HL-60 (cell line): Measurements from ENCODE around the gene FBLN1.
"Not testable (repeated sequence)": the region's sequence is repeated elsewhere in the genome, so short reads cannot be mapped to it uniquely, and the experiment has no call there.

ENCODE experiments used
- DNase-seq, 2 experiments: peaks; one replicate each; pipeline ENCODE4 v3.0.0-alpha.2; 2010 to 2020; ENCODE audit warnings: low read depth in 1 of 2, low spot score in 1 of 2
- H3K27ac ChIP-seq: fragments of 250-450 bp; sonication (Bioruptor Pico); replicated peaks from 2 replicates; pipeline ENCODE4 v1.5.1; 2020; ENCODE audit warnings: mild to moderate bottlenecking, moderate library complexity
- H3K27me3 ChIP-seq: fragments of 250-450 bp; sonication (Bioruptor Pico); 2 replicates; pipeline ENCODE4 v1.5.1; 2021; ENCODE audit warnings: mild to moderate bottlenecking, moderate library complexity; ENCODE audit not compliant: insufficient read depth, poor library complexity, severe bottlenecking
- H3K4me3 ChIP-seq: replicated peaks from 2 replicates; pipeline ENCODE4 v1.5.1; 2011; ENCODE audit warnings: mild to moderate bottlenecking, control low read depth, low read length; ENCODE audit not compliant: insufficient read depth
- GABPA ChIP-seq: IDR thresholded peaks from 2 replicates; pipeline ENCODE4 v1.6.1; 2012; ENCODE audit warnings: low read depth
- POLR2AphosphoS5 ChIP-seq: IDR thresholded peaks from 2 replicates; pipeline ENCODE4 v1.6.1; 2012; ENCODE audit warnings: low read depth
- SPI1 ChIP-seq: IDR thresholded peaks from 2 replicates; pipeline ENCODE4 v1.6.1; 2012; ENCODE audit warnings: low read depth, mild to moderate bottlenecking, borderline replicate concordance
- TF ChIP-seq, protein P1 (sequence below): IDR thresholded peaks from 2 replicates; pipeline ENCODE4 v1.6.1; 2012; ENCODE audit warnings: low read depth; ENCODE audit not compliant: insufficient replicate concordance
- TF ChIP-seq, protein P2 (sequence below): IDR thresholded peaks from one replicate; pipeline ENCODE4 v1.5.1; 2011; ENCODE audit warnings: low read length, control low read depth, inconsistent platforms; ENCODE audit not compliant: insufficient read depth

FBLN1 gene

DNA sequence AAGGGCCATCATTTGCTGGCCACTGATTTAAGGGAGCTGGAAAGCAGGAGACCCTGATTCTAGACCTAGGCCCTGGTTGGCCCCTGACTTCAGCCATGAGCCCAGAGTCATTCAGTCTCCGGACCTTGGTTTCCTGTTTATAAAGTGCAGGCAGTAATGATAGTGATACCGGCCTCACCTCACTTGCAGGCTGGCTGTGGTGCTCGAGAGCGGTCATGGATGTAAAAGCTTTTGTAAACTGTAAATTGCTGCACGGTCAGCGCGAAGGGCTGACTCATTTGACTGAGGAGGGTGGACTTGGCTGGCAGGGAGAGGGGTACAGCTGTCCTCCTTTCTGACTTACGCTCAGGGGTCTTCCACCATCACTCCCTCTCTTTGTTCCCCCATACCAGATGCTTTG is 37.4 kb downstream of the FBLN1 start:
- DNase-seq: no peak
- no peak for TF ChIP-seq SPI1
- TF ChIP-seq, protein P1, sequence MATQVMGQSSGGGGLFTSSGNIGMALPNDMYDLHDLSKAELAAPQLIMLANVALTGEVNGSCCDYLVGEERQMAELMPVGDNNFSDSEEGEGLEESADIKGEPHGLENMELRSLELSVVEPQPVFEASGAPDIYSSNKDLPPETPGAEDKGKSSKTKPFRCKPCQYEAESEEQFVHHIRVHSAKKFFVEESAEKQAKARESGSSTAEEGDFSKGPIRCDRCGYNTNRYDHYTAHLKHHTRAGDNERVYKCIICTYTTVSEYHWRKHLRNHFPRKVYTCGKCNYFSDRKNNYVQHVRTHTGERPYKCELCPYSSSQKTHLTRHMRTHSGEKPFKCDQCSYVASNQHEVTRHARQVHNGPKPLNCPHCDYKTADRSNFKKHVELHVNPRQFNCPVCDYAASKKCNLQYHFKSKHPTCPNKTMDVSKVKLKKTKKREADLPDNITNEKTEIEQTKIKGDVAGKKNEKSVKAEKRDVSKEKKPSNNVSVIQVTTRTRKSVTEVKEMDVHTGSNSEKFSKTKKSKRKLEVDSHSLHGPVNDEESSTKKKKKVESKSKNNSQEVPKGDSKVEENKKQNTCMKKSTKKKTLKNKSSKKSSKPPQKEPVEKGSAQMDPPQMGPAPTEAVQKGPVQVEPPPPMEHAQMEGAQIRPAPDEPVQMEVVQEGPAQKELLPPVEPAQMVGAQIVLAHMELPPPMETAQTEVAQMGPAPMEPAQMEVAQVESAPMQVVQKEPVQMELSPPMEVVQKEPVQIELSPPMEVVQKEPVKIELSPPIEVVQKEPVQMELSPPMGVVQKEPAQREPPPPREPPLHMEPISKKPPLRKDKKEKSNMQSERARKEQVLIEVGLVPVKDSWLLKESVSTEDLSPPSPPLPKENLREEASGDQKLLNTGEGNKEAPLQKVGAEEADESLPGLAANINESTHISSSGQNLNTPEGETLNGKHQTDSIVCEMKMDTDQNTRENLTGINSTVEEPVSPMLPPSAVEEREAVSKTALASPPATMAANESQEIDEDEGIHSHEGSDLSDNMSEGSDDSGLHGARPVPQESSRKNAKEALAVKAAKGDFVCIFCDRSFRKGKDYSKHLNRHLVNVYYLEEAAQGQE: no peak
- TF ChIP-seq POLR2AphosphoS5: no peak
- TF ChIP-seq GABPA: no peak
- TF ChIP-seq, protein P2, sequence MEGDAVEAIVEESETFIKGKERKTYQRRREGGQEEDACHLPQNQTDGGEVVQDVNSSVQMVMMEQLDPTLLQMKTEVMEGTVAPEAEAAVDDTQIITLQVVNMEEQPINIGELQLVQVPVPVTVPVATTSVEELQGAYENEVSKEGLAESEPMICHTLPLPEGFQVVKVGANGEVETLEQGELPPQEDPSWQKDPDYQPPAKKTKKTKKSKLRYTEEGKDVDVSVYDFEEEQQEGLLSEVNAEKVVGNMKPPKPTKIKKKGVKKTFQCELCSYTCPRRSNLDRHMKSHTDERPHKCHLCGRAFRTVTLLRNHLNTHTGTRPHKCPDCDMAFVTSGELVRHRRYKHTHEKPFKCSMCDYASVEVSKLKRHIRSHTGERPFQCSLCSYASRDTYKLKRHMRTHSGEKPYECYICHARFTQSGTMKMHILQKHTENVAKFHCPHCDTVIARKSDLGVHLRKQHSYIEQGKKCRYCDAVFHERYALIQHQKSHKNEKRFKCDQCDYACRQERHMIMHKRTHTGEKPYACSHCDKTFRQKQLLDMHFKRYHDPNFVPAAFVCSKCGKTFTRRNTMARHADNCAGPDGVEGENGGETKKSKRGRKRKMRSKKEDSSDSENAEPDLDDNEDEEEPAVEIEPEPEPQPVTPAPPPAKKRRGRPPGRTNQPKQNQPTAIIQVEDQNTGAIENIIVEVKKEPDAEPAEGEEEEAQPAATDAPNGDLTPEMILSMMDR: no peak
- Histone ChIP-seq H3K27me3 (peaks cover 7% of the 10 kb centered on the region), H3K27ac (no peak overlapping the region), H3K4me3 (no peak overlapping the region)

DNA sequence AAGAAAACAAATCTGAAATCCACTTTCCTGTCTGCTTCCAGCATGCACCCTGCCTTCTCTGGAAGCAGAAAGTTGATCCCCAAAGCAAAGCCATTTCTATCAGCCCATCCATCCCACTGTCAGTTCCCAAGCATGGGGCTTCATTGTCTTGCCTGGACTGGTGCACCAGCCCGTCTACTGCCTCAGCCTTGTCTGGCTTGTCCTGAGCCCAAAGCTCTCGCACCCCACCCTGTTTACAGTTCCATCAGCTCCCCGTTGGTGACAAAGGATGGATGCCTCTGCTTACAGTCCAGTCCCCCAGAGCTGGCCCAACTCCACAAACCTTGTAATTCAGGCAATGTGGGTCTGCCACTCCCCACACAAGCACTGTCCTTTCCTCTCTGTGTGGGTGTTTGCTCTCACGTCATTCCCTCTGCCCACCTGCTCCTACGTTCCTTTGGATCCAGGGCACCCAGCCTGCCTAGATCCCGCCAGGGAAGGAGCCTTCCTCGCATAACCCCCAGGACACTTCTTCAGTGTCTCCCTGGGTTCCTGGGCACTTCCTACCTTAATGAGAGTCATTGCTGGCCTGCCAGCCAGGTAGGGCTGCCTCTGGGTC is 38.8 kb downstream of the FBLN1 start:
- no peak overlapping the region for H3K4me3 ChIP-seq
- TF ChIP-seq, protein P1: no peak
- TF ChIP-seq POLR2AphosphoS5 (no peak), GABPA (no peak), SPI1 (no peak)
- TF ChIP-seq, protein P2: no peak
- H3K27ac ChIP-seq: no peak overlapping the region
- no peak for DNase-seq
- H3K27me3 ChIP-seq: peaks cover 7% of the 10 kb centered on the region

DNA sequence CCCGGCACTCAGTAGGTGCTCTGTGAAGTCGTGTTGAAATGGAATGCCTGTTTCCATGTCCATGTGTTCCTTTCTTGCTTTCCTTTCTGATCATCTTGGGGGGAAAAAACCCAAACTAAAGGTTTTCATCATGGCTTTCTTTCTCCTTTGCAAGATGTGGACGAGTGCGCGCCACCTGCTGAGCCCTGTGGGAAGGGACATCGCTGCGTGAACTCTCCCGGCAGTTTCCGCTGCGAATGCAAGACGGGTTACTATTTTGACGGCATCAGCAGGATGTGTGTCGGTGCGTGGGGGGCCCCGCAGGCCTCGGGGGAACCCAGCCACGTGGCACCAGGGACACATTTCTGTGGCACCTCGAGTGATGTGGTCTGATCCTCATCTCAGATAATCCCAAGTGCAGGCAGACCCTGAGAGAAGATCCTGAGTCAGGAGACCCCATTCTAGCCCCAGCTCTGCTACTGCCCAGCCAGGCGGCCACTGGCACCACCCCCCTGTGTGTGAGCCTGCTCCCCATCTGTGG is 39.4 kb downstream of the FBLN1 start:
- no peak overlapping the region for H3K4me3 ChIP-seq
- DNase-seq: no peak
- peaks cover 7% of the 10 kb centered on the region for H3K27me3 ChIP-seq
- TF ChIP-seq GABPA (no peak), SPI1 (no peak), POLR2AphosphoS5 (no peak)
- TF ChIP-seq, protein P2: no peak
- TF ChIP-seq, protein P1: no peak
- H3K27ac ChIP-seq: no peak overlapping the region

DNA sequence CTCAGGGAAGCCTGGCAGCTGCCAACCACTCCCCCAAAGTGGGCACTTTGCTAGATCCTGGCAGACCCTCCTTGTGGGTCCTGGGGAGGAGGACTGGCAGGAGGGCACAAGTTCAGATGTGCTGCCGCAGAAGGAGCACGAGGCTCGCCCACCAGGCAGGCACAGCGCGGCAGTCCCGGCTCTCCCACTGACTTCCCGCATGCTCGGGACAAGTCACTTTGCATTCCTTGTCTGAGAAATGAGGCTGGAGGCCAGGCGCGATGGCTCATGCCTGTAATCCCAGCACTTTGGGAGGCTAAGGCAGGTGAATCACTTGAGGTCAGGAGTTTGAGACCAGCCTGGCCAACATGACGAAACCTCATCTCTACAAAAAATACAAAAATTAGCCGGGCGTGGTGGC is 40.1 kb downstream of the FBLN1 start:
- not testable (repeated sequence) for H3K27ac ChIP-seq, DNase-seq, H3K4me3 ChIP-seq, H3K27me3 ChIP-seq
